ENCODE measurements around the gene MYO7A. TPM values are rescaled to one million over a fixed set of nuclear protein-coding genes. Genes with fewer than 3 reads are reported as not detected.

The MYO7A gene
- total RNA-seq, 4 donors from 2014 or later: 0.15 to 4.0 (median 1.2) TPM

- Histone ChIP-seq H3K36me3 (no peaks in the 10 kb centered on the region), H3K4me3 (no peak overlapping the region), H3K9me3 (no peaks in the 10 kb centered on the region), H3K4me1 (peaks cover 0 to 15% (median 0%) of the 10 kb centered on the region in 3 donors), H3K27me3 (no peaks in the 10 kb centered on the region), H3K27ac (no peak overlapping the region)
- intact Hi-C loops (cut with DNase I): no loop called here
- TF ChIP-seq POLR2A (IDR thresholded peaks at IDR 0.05): no peak
- TF ChIP-seq CTCF (IDR thresholded peaks at IDR 0.05): no peak
- no peak for DNase-seq
- 73% methylated on average over 12 to 19 of the region's 20 CpGs for WGBS, 2 donors
These were observed 25.5 kb downstream of the MYO7A start for GRCh38 chr11:77153276-77154185.

- H3K9me3 ChIP-seq: no peaks in the 10 kb centered on the region
- DNase-seq: no peak
- H3K4me3 ChIP-seq: no peak overlapping the region
- intact Hi-C loops (cut with DNase I): no loop called here
- 22 to 80% methylated on average over 1 to 3 of the region's 10 CpGs for WGBS, 2 donors
- no peaks in the 10 kb centered on the region for H3K27me3 ChIP-seq
- no peaks in the 10 kb centered on the region for H3K36me3 ChIP-seq
- H3K27ac ChIP-seq: no peak overlapping the region
- H3K4me1 ChIP-seq: peaks cover 0 to 15% (median 0%) of the 10 kb centered on the region in 3 donors
- TF ChIP-seq CTCF (IDR thresholded peaks at IDR 0.05) (no peak), POLR2A (IDR thresholded peaks at IDR 0.05) (no peak)
These were observed 26.5 kb downstream of the MYO7A start for GRCh38 chr11:77154381-77155081.

GRCh38 chr11:77155082-77155475, 27.0 kb downstream of the MYO7A start:
- intact Hi-C loops (cut with DNase I): no loop called here
- no peak overlapping the region for H3K4me3 ChIP-seq
- no peak for TF ChIP-seq POLR2A (IDR thresholded peaks at IDR 0.05)
- TF ChIP-seq CTCF (IDR thresholded peaks at IDR 0.05): no peak
- WGBS, 2 donors: 100% methylated on average over 1 to 2 of the region's 4 CpGs
- no peak overlapping the region for H3K27ac ChIP-seq
- H3K27me3 ChIP-seq: no peaks in the 10 kb centered on the region
- H3K4me1 ChIP-seq: peaks cover 0 to 15% (median 0%) of the 10 kb centered on the region in 3 donors
- no peak for DNase-seq
- no peaks in the 10 kb centered on the region for H3K36me3 ChIP-seq
- no peaks in the 10 kb centered on the region for H3K9me3 ChIP-seq

GRCh38 chr11:77155556-77156130, 27.6 kb downstream of the MYO7A start:
- H3K27me3 ChIP-seq: no peaks in the 10 kb centered on the region
- peaks cover 0 to 15% (median 0%) of the 10 kb centered on the region in 3 donors for H3K4me1 ChIP-seq
- no peaks in the 10 kb centered on the region for H3K9me3 ChIP-seq
- TF ChIP-seq POLR2A (IDR thresholded peaks at IDR 0.05): no peak
- TF ChIP-seq CTCF (IDR thresholded peaks at IDR 0.05): no peak
- no peaks in the 10 kb centered on the region for H3K36me3 ChIP-seq
- no peak overlapping the region for H3K27ac ChIP-seq
- DNase-seq: no peak
- WGBS, 2 donors: 78 to 85% methylated on average over 7 to 10 of the region's 13 CpGs
- intact Hi-C loops (cut with DNase I): no loop called here
- H3K4me3 ChIP-seq: no peak overlapping the region
